ENCODE measurements around the gene BANP. TPM values are rescaled to one million over a fixed set of nuclear protein-coding genes. Genes with fewer than 3 reads are reported as not detected.
"Not testable (repeated sequence)": the region's sequence is repeated elsewhere in the genome, so short reads cannot be mapped to it uniquely, and the experiment has no call there.

BANP gene
- total RNA-seq, 2 donors from 2014 or later = 13.9 to 16.7 TPM

DNA sequence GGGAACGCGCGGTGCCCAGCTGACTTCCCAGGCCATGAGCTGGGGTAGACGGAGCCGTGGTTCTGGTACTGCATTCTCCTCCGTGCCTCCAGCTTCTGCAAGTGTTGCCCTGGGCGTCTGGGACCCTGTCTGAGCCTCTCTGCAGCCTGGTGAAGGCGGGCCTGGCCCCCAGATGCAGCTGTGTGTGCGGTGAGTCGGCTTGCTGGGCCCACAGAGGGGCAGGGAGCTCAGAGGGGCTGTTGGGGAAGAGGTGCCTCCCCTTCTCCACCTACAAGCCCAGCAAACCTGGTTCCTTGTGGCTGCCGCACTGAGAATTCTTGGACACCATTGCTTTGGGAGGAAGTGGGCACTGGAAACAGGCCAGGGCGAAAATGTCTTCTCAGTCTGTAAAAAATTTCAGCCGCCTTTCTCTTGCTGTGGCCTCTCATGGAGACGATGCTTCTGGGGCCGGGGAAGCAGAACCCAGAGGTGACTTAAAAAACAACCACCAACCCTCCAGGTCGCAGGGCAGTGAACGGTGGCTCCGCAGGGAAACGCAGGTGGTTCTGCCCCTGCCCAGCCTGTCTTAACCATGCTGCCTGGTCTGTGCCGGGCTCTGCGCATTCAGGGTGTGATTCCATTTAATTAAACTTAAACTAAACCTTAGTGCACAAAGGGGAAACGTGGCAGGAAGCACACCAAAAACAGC lies 163.5 kb downstream of the BANP start:
- DNase-seq; intact Hi-C loops (cut with DNase I); ATAC-seq: not testable (repeated sequence)

DNA sequence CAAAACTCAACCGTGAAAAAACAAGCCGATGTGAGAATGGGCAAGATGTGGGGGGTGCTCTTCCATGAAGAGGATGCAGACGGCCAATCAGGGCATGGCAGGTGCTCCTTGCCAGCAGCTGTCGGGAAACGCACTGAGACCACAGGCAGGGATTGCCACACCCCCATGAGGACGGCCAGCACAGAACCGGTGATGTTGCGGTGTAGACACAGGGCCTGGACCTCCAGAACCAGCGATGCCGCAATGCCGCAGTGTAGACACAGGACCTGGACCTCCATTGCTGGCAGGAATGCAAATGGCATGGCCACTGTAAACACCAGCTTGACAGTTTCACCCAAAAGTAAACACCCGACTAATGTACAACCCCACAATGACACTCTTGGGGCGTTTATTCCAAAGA lies 164.9 kb downstream of the BANP start:
- intact Hi-C loops (cut with DNase I) = no loop called here
- ATAC-seq (no peak), DNase-seq (no peak)

- DNase-seq (no peak), ATAC-seq (no peak)
- intact Hi-C loops (cut with DNase I) = no loop called here
Measured at GRCh38 chr16:88117476-88117868, 166.2 kb downstream of the BANP start.

- ATAC-seq = no peak
- intact Hi-C loops (cut with DNase I) = no loop called here
- DNase-seq = no peak
Measured at GRCh38 chr16:88118376-88118775, 167.1 kb downstream of the BANP start.

- intact Hi-C loops (cut with DNase I); DNase-seq: not testable (repeated sequence)
- peak; percentile 36 to 65 for ATAC-seq
Measured at GRCh38 chr16:88118852-88119741, 167.9 kb downstream of the BANP start.

DNA sequence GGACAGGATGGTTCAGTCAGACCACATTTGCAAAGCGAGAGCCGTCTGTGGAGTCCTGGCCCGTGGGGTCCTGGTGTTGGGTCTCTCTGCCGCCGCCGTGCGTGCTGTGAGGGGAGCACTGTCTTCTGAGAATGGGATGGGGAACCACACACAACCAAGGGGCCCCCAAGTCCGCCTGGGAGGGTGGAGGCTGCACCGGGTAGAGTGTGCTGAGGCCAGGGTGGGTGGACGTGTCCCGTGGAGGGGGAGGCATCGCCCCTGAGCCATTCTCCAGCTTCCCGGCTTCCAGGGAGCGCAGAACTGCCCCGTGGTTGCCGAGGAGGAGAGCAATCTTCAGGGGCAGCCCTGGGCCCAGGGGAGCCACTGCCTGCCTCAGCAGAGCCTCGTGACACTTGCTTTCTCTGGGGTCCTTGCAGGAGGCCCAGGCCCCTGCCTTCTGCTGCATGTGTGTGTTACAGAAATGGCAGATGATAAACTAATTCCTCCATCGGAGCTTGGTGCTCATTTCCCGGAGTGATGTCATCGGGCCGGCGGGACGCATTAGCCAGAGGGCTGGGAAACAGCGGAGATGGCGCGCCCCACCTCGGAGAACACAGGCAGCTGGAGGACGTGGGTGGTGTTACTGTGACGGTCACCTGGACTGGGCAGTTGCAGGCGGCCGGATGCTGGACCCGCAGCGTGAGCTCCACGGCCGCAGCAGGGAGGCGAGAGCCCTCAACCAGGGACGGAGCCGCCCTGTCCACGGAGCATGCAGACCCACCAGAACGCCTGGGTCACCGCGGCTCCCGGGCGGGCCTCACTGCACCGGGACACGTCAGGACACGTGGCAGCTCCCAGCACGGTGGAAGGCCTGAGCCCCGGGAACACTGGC lies 168.9 kb downstream of the BANP start:
- DNase-seq; intact Hi-C loops (cut with DNase I): not testable (repeated sequence)
- peak in 1 of 2 donors; percentile 10 for ATAC-seq

DNA sequence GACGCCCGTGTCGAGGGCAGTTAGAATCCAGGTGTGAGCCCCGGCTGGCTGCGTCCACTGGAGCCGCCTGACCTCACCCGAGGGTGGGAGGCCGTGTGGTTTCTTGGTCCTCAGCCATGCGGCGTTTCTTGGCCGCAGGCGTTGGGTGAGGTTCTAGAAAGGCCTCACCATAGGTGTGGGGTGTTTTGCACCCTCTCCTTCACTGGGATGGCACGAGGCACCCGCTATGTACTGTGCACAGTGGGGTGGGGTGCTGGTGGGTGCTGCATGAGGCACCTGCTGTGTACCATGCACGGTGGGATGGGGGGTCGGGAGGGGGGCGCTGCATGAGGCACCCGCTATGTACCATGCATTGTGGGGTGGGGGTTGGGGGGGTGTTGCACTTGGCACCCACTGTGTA lies 169.6 kb downstream of the BANP start:
- intact Hi-C loops (cut with DNase I) = no loop called here
- no peak for DNase-seq
- no peak for ATAC-seq

DNA sequence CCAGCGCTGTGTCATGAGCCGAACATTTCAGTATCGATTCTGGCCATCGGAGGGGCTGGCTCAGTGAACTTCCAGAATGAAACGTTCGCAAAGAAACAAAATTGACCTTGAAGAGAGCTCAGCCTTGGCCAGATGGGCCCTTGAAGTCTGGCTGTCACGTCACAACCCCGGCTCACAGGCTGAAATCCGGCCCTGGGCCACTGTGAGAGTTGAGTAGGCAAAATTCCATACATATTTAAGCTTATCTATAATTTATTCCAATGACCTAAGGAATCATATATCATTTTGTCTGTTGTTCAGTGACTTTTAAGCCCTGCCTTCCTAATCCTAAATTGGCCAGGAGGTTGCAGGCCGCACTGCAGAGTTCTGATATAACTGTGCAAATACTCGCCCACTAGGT lies 170.2 kb downstream of the BANP start:
- intact Hi-C loops (cut with DNase I); DNase-seq; ATAC-seq: not testable (repeated sequence)

- intact Hi-C loops (cut with DNase I) = no loop called here
- ATAC-seq = no peak
Measured at GRCh38 chr16:88121886-88122580, 170.8 kb downstream of the BANP start.

More at GRCh38 chr16:88121886-88122580, 170.8 kb downstream of the BANP start:
- no peak for DNase-seq

Other genes with a start within 250 kb of the BANP start
- 10 to 100 TPM; 11.4 to 18.0 TPM for gene KLHDC4, start 185.4 kb upstream of the BANP start, total RNA-seq
- gene SLC7A5, start 81.9 kb upstream of the BANP start, total RNA-seq = 10 to 100 TPM in 1 of 2 donors, 1 to 10 TPM in 1; 8.4 to 18.4 TPM
- gene CA5A, start 14.9 kb upstream of the BANP start, total RNA-seq = not detected

All from left cardiac atrium (tissue), 4 donors.